Measurements from ENCODE around the gene KRT34. TPM values are rescaled to one million over a fixed set of nuclear protein-coding genes. Genes with fewer than 3 reads are reported as not detected.

The KRT34 gene
- polyA plus RNA-seq, 3 donors = not detected

DNA sequence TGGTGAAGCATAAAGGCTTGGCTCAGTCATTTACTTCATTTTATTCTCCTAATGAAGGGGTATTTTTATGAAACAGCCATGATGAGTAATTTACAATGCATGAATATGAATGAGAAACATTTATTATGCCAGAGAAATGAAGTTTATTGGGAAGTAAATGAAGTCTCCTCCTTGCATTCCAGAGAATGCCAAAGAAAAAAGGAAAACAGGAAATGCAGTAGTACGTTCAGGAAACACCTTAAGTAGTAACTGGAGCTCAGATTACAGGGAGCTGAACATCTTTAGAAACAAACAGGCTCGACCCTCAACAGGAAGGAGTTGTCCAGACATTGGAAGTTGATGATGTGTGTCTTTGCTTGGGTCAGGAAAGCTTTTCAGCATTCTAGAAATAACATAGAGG, 4.6 kb downstream of the KRT34 start:
- peaks cover 0 to 11% (median 5%) of the 10 kb centered on the region in 3 donors for H3K27me3 Mint-ChIP-seq (ENCODE audit: low read depth in 3 of 3)
- Histone ChIP-seq H3K79me2 (ENCODE audit: insufficient read depth, low read length) (no peaks in the 10 kb centered on the region), H3K4me2 (replicated peaks; ENCODE audit: extremely low read depth, low read length, poor library complexity, severe bottlenecking) (no peak overlapping the region), H3K27me3 (ENCODE audit: control insufficient read depth in 2 of 2, insufficient read depth in 2 of 2, low read length in 2 of 2) (peaks cover 0 to 2% of the 10 kb centered on the region in 2 donors), H4K20me1 (ENCODE audit: insufficient read depth, low read length) (no peaks in the 10 kb centered on the region), H3K4me1 (ENCODE audit: control insufficient read depth in 1 of 2, insufficient read depth in 2 of 2, low read length in 2 of 2) (no peaks in the 10 kb centered on the region), H2AFZ (ENCODE audit: insufficient read depth, low read depth, low read length, poor library complexity, severe bottlenecking) (no peak overlapping the region), H3K27ac (ENCODE audit: low read depth in 1 of 2, low read length in 2 of 2) (no peak overlapping the region), H3K9ac (ENCODE audit: insufficient read depth, low read length, poor library complexity, severe bottlenecking) (no peak overlapping the region), H3K4me3 (replicated peaks in 1 of 3; ENCODE audit: low read depth in 2 of 3, low read length in 3 of 3) (no peak overlapping the region), H3K36me3 (replicated peaks in 1 of 2; ENCODE audit: control insufficient read depth in 1 of 2, insufficient read depth in 2 of 2, low read length in 2 of 2) (no peaks in the 10 kb centered on the region), H3K9me3 (replicated peaks in 1 of 2; ENCODE audit: control insufficient read depth in 1 of 2, insufficient read depth in 1 of 2, low read length in 2 of 2) (no peaks in the 10 kb centered on the region)
- no peaks in the 10 kb centered on the region for H3K4me1 Mint-ChIP-seq
- intact Hi-C loops (cut with micrococcal nuclease) = no loop called here
- no peak overlapping the region for H3K4me3 Mint-ChIP-seq
- no peak overlapping the region for H3K27ac Mint-ChIP-seq
- WGBS (ENCODE audit: insufficient coverage) = 0% methylated on average over 1 of the region's 2 CpGs
- TF ChIP-seq, protein P1, sequence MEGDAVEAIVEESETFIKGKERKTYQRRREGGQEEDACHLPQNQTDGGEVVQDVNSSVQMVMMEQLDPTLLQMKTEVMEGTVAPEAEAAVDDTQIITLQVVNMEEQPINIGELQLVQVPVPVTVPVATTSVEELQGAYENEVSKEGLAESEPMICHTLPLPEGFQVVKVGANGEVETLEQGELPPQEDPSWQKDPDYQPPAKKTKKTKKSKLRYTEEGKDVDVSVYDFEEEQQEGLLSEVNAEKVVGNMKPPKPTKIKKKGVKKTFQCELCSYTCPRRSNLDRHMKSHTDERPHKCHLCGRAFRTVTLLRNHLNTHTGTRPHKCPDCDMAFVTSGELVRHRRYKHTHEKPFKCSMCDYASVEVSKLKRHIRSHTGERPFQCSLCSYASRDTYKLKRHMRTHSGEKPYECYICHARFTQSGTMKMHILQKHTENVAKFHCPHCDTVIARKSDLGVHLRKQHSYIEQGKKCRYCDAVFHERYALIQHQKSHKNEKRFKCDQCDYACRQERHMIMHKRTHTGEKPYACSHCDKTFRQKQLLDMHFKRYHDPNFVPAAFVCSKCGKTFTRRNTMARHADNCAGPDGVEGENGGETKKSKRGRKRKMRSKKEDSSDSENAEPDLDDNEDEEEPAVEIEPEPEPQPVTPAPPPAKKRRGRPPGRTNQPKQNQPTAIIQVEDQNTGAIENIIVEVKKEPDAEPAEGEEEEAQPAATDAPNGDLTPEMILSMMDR (IDR thresholded peaks at IDR 0.05) = no peak
- no peak for DNase-seq
- peaks cover 0 to 4% (median 3%) of the 10 kb centered on the region in 7 donors for H3K9me3 Mint-ChIP-seq
- H3K36me3 Mint-ChIP-seq = no peaks in the 10 kb centered on the region

DNA sequence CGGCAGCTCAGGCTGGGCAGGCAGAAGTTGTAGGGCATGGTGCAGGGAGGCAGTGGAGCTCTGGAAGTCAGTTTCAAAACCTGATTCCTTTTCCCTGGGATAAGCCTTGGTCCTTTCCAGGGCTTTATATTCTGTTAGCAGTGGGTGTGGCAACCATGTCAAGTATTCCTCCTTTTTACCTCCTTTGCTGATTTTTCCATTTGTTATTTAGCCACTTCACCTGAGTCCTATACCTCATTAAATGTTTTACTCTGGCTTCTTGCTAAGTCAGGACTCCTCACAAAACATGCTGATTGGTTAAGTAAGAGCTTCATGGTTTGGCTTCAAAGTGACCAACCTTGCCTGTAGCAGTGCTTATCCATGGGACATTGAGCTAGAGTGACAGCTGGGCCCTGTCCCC, 12.4 kb downstream of the KRT34 start, which contains the start of gene KRT33B:
KRT33B (minus strand) TSS at position 101 of the 400 bp plus-strand sequence; CDS start at position 38, 63 bp downstream.
- H3K27ac Mint-ChIP-seq = no peak within 1 kb of the TSS

More for the DNA sequence above, 12.4 kb downstream of the KRT34 start, which contains the start of gene KRT33B:
- H3K27me3 ChIP-seq (ENCODE audit: control insufficient read depth in 2 of 2, insufficient read depth in 2 of 2, low read length in 2 of 2) = peaks cover 0 to 2% of the 10 kb centered on the region in 2 donors
- H3K4me1 Mint-ChIP-seq = no peaks in the 10 kb centered on the region
- H3K36me3 Mint-ChIP-seq = no peaks in the 10 kb centered on the region
- TF ChIP-seq, protein P1 (IDR thresholded peaks at IDR 0.05) = no peak
- no peaks in the 10 kb centered on the region for H3K9me3 ChIP-seq (replicated peaks in 1 of 2; ENCODE audit: control insufficient read depth in 1 of 2, insufficient read depth in 1 of 2, low read length in 2 of 2)
- no peaks in the 10 kb centered on the region for H3K36me3 ChIP-seq (replicated peaks in 1 of 2; ENCODE audit: control insufficient read depth in 1 of 2, insufficient read depth in 2 of 2, low read length in 2 of 2)
- peaks cover 0 to 4% (median 0%) of the 10 kb centered on the region in 7 donors for H3K9me3 Mint-ChIP-seq
- H3K4me2 ChIP-seq (replicated peaks; ENCODE audit: extremely low read depth, low read length, poor library complexity, severe bottlenecking) = no peak within 1 kb of the TSS
- no CpG with 5 or more reads among the region's 1 CpG for WGBS (ENCODE audit: insufficient coverage)
- intact Hi-C loops (cut with micrococcal nuclease) = no loop called here
- H2AFZ ChIP-seq (ENCODE audit: insufficient read depth, low read depth, low read length, poor library complexity, severe bottlenecking) = no peak within 1 kb of the TSS
- no peak within 1 kb of the TSS for H3K27ac ChIP-seq (ENCODE audit: low read depth in 1 of 2, low read length in 2 of 2)
- no peaks in the 10 kb centered on the region for H3K79me2 ChIP-seq (ENCODE audit: insufficient read depth, low read length)
- H4K20me1 ChIP-seq (ENCODE audit: insufficient read depth, low read length) = no peaks in the 10 kb centered on the region
- H3K4me1 ChIP-seq (ENCODE audit: control insufficient read depth in 1 of 2, insufficient read depth in 2 of 2, low read length in 2 of 2) = no peaks in the 10 kb centered on the region
- H3K4me3 ChIP-seq (replicated peaks in 1 of 3; ENCODE audit: low read depth in 2 of 3, low read length in 3 of 3) = no peak within 1 kb of the TSS
- no peak for DNase-seq
- H3K9ac ChIP-seq (ENCODE audit: insufficient read depth, low read length, poor library complexity, severe bottlenecking) = no peak within 1 kb of the TSS
- peaks cover 0 to 11% (median 8%) of the 10 kb centered on the region in 3 donors for H3K27me3 Mint-ChIP-seq (ENCODE audit: low read depth in 3 of 3)
- no peak within 1 kb of the TSS for H3K4me3 Mint-ChIP-seq

Data from CD14-positive monocyte (primary cell).